Measurements from ENCODE around the gene AQP10. TPM values are rescaled to one million over a fixed set of nuclear protein-coding genes. Genes with fewer than 3 reads are reported as not detected.
A peak's percentile ranks its signal among the peaks of the same experiment; 100 is the strongest.
"Not testable (repeated sequence)": the region's sequence is repeated elsewhere in the genome, so short reads cannot be mapped to it uniquely, and the experiment has no call there.

AQP10 gene
- total and polyA plus RNA-seq, 4 experiments from 2014 or later, result not detected

GRCh38 chr1:154334079-154335024, 13.5 kb downstream of the AQP10 start:
- no peaks in the 10 kb centered on the region for H3K27me3 ChIP-seq (ENCODE audit: insufficient read depth, low read length)
- DNase-seq, result no peak
- H3K9me3 Mint-ChIP-seq, result no peaks in the 10 kb centered on the region
- peaks cover 59 to 93% (median 76%) of the 10 kb centered on the region in 4 donors for H3K4me1 Mint-ChIP-seq
- intact Hi-C loops (cut with micrococcal nuclease), result loop anchor here (1.0 to 2.0 kb wide), 5 partner anchors 9 to 135 kb away; partner anchors contain the start of genes HAX1 and UBAP2L
- no peak overlapping the region for H3K4me3 ChIP-seq (ENCODE audit: low read length in 2 of 2)
- H3K4me1 ChIP-seq (ENCODE audit: insufficient read depth, low read length), result peaks cover 93% of the 10 kb centered on the region
- peak overlapping the region; percentile 86 to 99 (median 93) for H3K27ac Mint-ChIP-seq
- peak overlapping the region in 7 of 8 donors; percentile 54 to 90 (median 81) for H3K4me3 Mint-ChIP-seq
- H3K36me3 ChIP-seq (ENCODE audit: insufficient read depth, low read length), result peaks cover 49% of the 10 kb centered on the region
- H3K36me3 Mint-ChIP-seq, result peaks cover 67 to 74% of the 10 kb centered on the region in 2 donors
- ChIA-PET POLR2A (ENCODE audit: partially characterized antibody) (interaction anchor here (0.6 to 23.5 kb wide), 21 partner anchors 4 to 344 kb away, joined by 3 to 728 read pairs (median 6); partner anchors contain the start of genes ATP8B2, HAX1, IL6R and UBAP2L), CTCF (ENCODE audit: partially characterized antibody) (interaction anchor here (0.6 to 17.1 kb wide), 45 partner anchors 8 to 839 kb away, joined by 3 to 543 read pairs (median 5); partner anchors contain the start of genes AQP10, ATP8B2, HAX1 and IL6R)
- H3K27ac ChIP-seq (ENCODE audit: low read depth, low read length), result peak overlapping the region; percentile 52
- H3K9me3 ChIP-seq (ENCODE audit: control insufficient read depth in 1 of 2, low read length in 2 of 2), result no peaks in the 10 kb centered on the region
- no peaks in the 10 kb centered on the region for H3K27me3 Mint-ChIP-seq

DNA sequence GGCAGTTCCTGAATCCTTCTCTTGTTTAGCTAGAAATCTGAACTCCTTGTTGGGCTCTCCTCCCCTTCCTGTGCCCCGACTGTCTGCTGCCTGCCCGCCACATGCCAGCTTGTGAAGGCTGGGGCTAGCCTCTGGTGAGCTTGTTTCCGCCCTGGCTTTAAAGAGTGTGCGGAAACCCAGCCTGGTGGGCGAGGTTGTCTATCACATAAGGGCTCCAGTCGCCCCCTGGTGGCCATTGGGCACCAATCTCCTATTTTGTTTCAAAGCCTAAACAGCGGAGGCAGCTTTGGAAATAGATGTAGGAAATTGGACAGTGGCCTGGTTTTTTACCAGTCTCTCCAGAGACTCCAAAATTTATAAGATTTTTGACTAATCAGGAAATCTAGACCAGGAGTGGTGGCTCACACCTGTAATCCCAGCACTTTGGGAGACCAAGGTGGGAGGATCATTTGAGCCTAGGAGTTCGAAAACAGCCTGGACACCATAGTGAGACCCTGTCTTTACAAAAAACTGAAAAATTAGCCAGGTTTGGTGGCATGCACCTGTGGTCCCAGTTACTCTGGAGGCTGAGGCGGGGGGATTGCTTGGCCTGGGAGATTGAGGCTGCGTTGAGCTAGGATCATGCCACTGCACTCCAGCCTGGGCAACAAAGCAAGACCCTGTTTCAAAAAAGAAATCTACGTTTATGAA, 14.3 kb downstream of the AQP10 start:
- peaks cover 69 to 74% of the 10 kb centered on the region in 2 donors for H3K36me3 Mint-ChIP-seq
- Histone ChIP-seq H3K4me3 (ENCODE audit: low read length in 2 of 2) (no peak overlapping the region), H3K27me3 (ENCODE audit: insufficient read depth, low read length) (no peaks in the 10 kb centered on the region), H3K36me3 (ENCODE audit: insufficient read depth, low read length) (peaks cover 50% of the 10 kb centered on the region), H3K4me1 (ENCODE audit: insufficient read depth, low read length) (peaks cover 93% of the 10 kb centered on the region), H3K27ac (ENCODE audit: low read depth, low read length) (peak overlapping the region; percentile 52), H3K9me3 (ENCODE audit: control insufficient read depth in 1 of 2, low read length in 2 of 2) (no peaks in the 10 kb centered on the region)
- POLR2A ChIA-PET (ENCODE audit: partially characterized antibody), result interaction anchor here (0.6 to 23.5 kb wide), 23 partner anchors 5 to 690 kb away, joined by 3 to 728 read pairs (median 5); partner anchors contain the start of genes ATP8B2, GATAD2B, HAX1 and IL6R
- peak; percentile 85 to 93 (median 87) for DNase-seq
- H3K27me3 Mint-ChIP-seq, result no peaks in the 10 kb centered on the region
- H3K4me3 Mint-ChIP-seq, result peak overlapping the region; percentile 68 to 90 (median 80)
- CTCF ChIA-PET (ENCODE audit: partially characterized antibody), result interaction anchor here (0.6 to 17.1 kb wide), 47 partner anchors 9 to 838 kb away, joined by 3 to 543 read pairs (median 5); partner anchors contain the start of genes AQP10, ATP8B2, HAX1 and IL6R
- no peaks in the 10 kb centered on the region for H3K9me3 Mint-ChIP-seq
- intact Hi-C loops (cut with micrococcal nuclease), result loop anchor here (1.0 to 2.0 kb wide), 5 partner anchors 8 to 136 kb away; partner anchors contain the start of genes HAX1 and UBAP2L
- peak overlapping the region; percentile 86 to 99 (median 93) for H3K27ac Mint-ChIP-seq
- peaks cover 56 to 93% (median 75%) of the 10 kb centered on the region in 4 donors for H3K4me1 Mint-ChIP-seq

- peak overlapping the region; percentile 86 to 97 (median 96) for H3K27ac Mint-ChIP-seq
- H3K4me1 Mint-ChIP-seq, result peaks cover 55 to 93% (median 77%) of the 10 kb centered on the region in 4 donors
- ChIA-PET POLR2A (ENCODE audit: partially characterized antibody) (interaction anchor here (0.5 to 23.5 kb wide), 15 partner anchors 7 to 598 kb away, joined by 3 to 728 read pairs (median 4); partner anchors contain the start of genes AQP10, ATP8B2, HAX1 and IL6R), CTCF (ENCODE audit: partially characterized antibody) (interaction anchor here (1.7 to 17.1 kb wide), 9 partner anchors 11 to 144 kb away, joined by 4 to 543 read pairs (median 46); partner anchors contain the start of genes ATP8B2, HAX1 and IL6R)
- H3K4me3 Mint-ChIP-seq, result peak overlapping the region; percentile 81 to 92 (median 87)
- Histone ChIP-seq H3K4me1 (ENCODE audit: insufficient read depth, low read length) (peaks cover 93% of the 10 kb centered on the region), H3K27ac (ENCODE audit: low read depth, low read length) (peak overlapping the region; percentile 63), H3K27me3 (ENCODE audit: insufficient read depth, low read length) (no peaks in the 10 kb centered on the region), H3K36me3 (ENCODE audit: insufficient read depth, low read length) (peaks cover 50% of the 10 kb centered on the region), H3K4me3 (ENCODE audit: low read length in 2 of 2) (peak overlapping the region; percentile 42 to 49), H3K9me3 (ENCODE audit: control insufficient read depth in 1 of 2, low read length in 2 of 2) (no peaks in the 10 kb centered on the region)
- intact Hi-C loops (cut with micrococcal nuclease), result no loop called here
- H3K36me3 Mint-ChIP-seq, result peaks cover 70 to 75% of the 10 kb centered on the region in 2 donors
- no peaks in the 10 kb centered on the region for H3K27me3 Mint-ChIP-seq
- peak; percentile 34 to 69 (median 60) for DNase-seq
- no peaks in the 10 kb centered on the region for H3K9me3 Mint-ChIP-seq
Measured at GRCh38 chr1:154337253-154337894, 16.5 kb downstream of the AQP10 start.

- H3K4me1 ChIP-seq (ENCODE audit: insufficient read depth, low read length), result peaks cover 100% of the 10 kb centered on the region
- H3K27me3 ChIP-seq (ENCODE audit: insufficient read depth, low read length), result no peaks in the 10 kb centered on the region
- POLR2A ChIA-PET (ENCODE audit: partially characterized antibody), result interaction anchor here (0.9 to 23.5 kb wide), 6 partner anchors 5 to 125 kb away, joined by 3 to 728 read pairs (median 38); partner anchors contain the start of genes ATP8B2 and UBAP2L
- Mint-ChIP-seq H3K4me3 (peak overlapping the region; percentile 30 to 87 (median 76)), H3K9me3 (no peaks in the 10 kb centered on the region), H3K27ac (peak overlapping the region; percentile 80 to 97 (median 95)), H3K36me3 (peaks cover 75 to 80% of the 10 kb centered on the region in 2 donors), H3K4me1 (peaks cover 64 to 95% (median 81%) of the 10 kb centered on the region in 4 donors), H3K27me3 (no peaks in the 10 kb centered on the region)
- H3K4me3 ChIP-seq (ENCODE audit: low read length in 2 of 2), result no peak overlapping the region
- H3K36me3 ChIP-seq (ENCODE audit: insufficient read depth, low read length), result peaks cover 58% of the 10 kb centered on the region
- no peaks in the 10 kb centered on the region for H3K9me3 ChIP-seq (ENCODE audit: control insufficient read depth in 1 of 2, low read length in 2 of 2)
- intact Hi-C loops (cut with micrococcal nuclease), result no loop called here
- CTCF ChIA-PET (ENCODE audit: partially characterized antibody), result interaction anchor here (7.1 to 17.1 kb wide), 2 partner anchors 10 to 13 kb away, joined by 270 to 543 read pairs; partner anchors contain the start of gene ATP8B2
- DNase-seq, result peak in 1 of 5 donors; percentile 3
- peak overlapping the region; percentile 63 for H3K27ac ChIP-seq (ENCODE audit: low read depth, low read length)
Measured at GRCh38 chr1:154338875-154339274, 18.0 kb downstream of the AQP10 start.

DNA sequence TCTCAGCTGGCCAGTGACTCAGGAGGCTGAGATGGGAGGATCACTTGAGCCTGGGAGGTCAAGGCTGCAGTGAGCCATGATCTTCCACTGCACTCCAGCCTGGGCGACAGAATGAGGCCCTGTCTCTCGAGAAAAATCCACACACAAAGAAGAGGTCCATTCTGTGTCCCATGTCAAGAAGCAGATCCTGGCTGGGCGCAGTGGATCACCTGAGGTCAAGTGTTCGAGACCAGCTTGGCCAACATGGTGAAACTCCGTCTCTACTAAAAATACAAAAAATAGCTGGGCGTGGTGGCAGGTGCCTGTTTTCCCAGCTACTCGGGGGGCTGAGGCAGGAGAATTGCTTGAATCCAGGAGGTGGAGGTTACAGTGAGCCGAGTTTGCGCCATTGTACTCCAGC, 20.5 kb downstream of the AQP10 start:
- H3K27me3 ChIP-seq (ENCODE audit: insufficient read depth, low read length); H3K4me3 ChIP-seq (ENCODE audit: low read length in 2 of 2); H3K27me3 Mint-ChIP-seq; H3K9me3 ChIP-seq (ENCODE audit: control insufficient read depth in 1 of 2, low read length in 2 of 2); H3K9me3 Mint-ChIP-seq; DNase-seq: not testable (repeated sequence)
- peak overlapping the region; percentile 66 for H3K27ac ChIP-seq (ENCODE audit: low read depth, low read length)
- CTCF ChIA-PET (ENCODE audit: partially characterized antibody), result interaction anchor here (1.2 to 20.2 kb wide), 4 partner anchors 11 to 138 kb away, joined by 3 to 543 read pairs (median 19); partner anchors contain the start of gene ATP8B2
- Mint-ChIP-seq H3K36me3 (peaks cover 85 to 86% of the 10 kb centered on the region in 2 donors), H3K27ac (peak overlapping the region; percentile 70 to 98 (median 86)), H3K4me3 (peak overlapping the region in 6 of 8 donors; percentile 29 to 87 (median 70)), H3K4me1 (peaks cover 64 to 96% (median 82%) of the 10 kb centered on the region in 4 donors)
- intact Hi-C loops (cut with micrococcal nuclease), result loop anchor here (5.0 kb wide), 1 partner anchor 216 kb away; the partner anchor contains the start of gene UBE2Q1
- peaks cover 70% of the 10 kb centered on the region for H3K36me3 ChIP-seq (ENCODE audit: insufficient read depth, low read length)
- POLR2A ChIA-PET (ENCODE audit: partially characterized antibody), result interaction anchor here (0.6 to 23.5 kb wide), 6 partner anchors 11 to 576 kb away, joined by 3 to 728 read pairs (median 50); partner anchors contain the start of genes ATP8B2, HAX1 and IL6R
- peaks cover 100% of the 10 kb centered on the region for H3K4me1 ChIP-seq (ENCODE audit: insufficient read depth, low read length)
